Mononuclear cell (primary cell): ENCODE data around the gene SCFD2. TPM values are rescaled to one million over a fixed set of nuclear protein-coding genes. Genes with fewer than 3 reads are reported as not detected.
"Not testable (repeated sequence)": the region's sequence is repeated elsewhere in the genome, so short reads cannot be mapped to it uniquely, and the experiment has no call there.

Experiments
- H3K27me3 ChIP-seq: 2 replicates; pipeline ENCODE4 v1.6.0; 2011; ENCODE audit warnings: low read length, control low read depth; ENCODE audit not compliant: insufficient read depth
- H3K4me1 ChIP-seq: 2 replicates; pipeline ENCODE4 v1.5.1; 2011; ENCODE audit warnings: mild to moderate bottlenecking, low read length, control low read depth; ENCODE audit not compliant: insufficient read depth
- H3K4me3 ChIP-seq: 2 replicates; pipeline ENCODE4 v1.5.1; 2011; ENCODE audit warnings: mild to moderate bottlenecking, low read length, moderate library complexity
- H3K9me3 ChIP-seq: 2 replicates; pipeline ENCODE4 v1.5.1; 2011; ENCODE audit warnings: low read depth, mild to moderate bottlenecking, control low read depth, low read length
- total RNA-seq: library from RNA; depleted of rRNA; stranded (reverse); fragments of >200 nt; gene quantifications from one replicate; pipeline ENCODE4 v1.2.3, GENCODE V29; 2012

The SCFD2 gene
- total RNA-seq, 1 donor: 20.6 TPM

- no peaks in the 10 kb centered on the region for H3K27me3 ChIP-seq
- no peak overlapping the region for H3K4me3 ChIP-seq
- no peaks in the 10 kb centered on the region for H3K9me3 ChIP-seq
- H3K4me1 ChIP-seq: no peaks in the 10 kb centered on the region
Observed at GRCh38 chr4:53162969-53163368, 202.9 kb downstream of the SCFD2 start.

DNA sequence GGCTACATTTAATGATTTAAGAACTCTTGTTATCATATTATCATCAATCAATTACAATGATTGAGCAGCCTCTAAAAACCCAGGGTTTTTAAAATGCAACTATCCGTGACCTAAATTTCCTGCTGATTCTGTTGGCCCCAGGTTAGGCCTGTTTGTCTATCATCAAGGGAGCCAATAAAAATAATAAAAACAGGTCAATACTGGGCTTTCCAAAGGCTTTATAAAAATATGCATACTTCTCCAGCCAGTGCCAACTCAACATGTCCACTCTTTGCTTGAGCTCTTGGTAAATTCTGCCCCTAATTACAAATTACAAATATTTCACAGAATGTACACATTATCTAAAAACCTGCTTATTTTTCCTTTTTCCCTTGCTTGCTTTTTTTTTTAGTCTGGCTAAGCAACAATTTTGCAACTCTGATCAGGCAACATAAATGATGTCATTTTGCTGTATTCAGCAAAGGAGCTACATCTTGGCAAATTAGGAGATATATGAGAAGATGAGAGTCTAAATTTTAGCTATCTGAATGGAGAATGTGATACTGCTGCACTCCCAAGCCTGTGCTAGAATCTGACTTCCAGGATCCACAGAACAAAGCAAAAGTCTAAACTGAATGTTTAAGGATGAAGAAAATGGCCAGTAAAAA, 204.0 kb downstream of the SCFD2 start:
- Histone ChIP-seq H3K9me3 (no peaks in the 10 kb centered on the region), H3K4me3 (no peak overlapping the region), H3K27me3 (no peaks in the 10 kb centered on the region), H3K4me1 (no peaks in the 10 kb centered on the region)

GRCh38 chr4:53161051-53161786, 204.6 kb downstream of the SCFD2 start:
- Histone ChIP-seq H3K9me3 (no peaks in the 10 kb centered on the region), H3K4me1 (no peaks in the 10 kb centered on the region), H3K4me3 (no peak overlapping the region), H3K27me3 (no peaks in the 10 kb centered on the region)

GRCh38 chr4:53156896-53157295, 209.0 kb downstream of the SCFD2 start:
- Histone ChIP-seq H3K4me3 (no peak overlapping the region), H3K4me1 (no peaks in the 10 kb centered on the region), H3K27me3 (no peaks in the 10 kb centered on the region), H3K9me3 (no peaks in the 10 kb centered on the region)

DNA sequence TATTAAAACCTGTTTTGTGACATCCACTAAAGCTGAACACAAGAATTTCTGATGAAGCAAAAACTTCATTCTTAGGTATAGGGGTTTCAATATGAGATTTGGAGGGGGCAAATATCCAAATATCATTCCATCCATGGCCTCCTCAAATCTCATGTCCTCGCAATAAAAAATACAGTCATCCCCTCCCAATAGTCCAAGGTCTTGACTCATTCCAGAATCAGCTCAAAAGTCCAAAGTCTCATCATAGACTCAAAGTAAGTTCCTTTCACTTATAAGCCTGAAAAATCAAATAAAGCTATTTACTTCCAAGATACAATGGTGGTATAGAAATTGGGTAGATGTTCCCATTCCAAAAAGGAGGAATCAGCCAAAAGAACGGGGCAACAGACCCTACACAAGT, 213.4 kb downstream of the SCFD2 start:
- H3K9me3 ChIP-seq: no peaks in the 10 kb centered on the region
- H3K27me3 ChIP-seq: no peaks in the 10 kb centered on the region
- no peak overlapping the region for H3K4me3 ChIP-seq
- no peaks in the 10 kb centered on the region for H3K4me1 ChIP-seq

GRCh38 chr4:53151489-53151788, 214.4 kb downstream of the SCFD2 start:
- H3K4me1 ChIP-seq: no peaks in the 10 kb centered on the region
- no peak overlapping the region for H3K4me3 ChIP-seq
- H3K27me3 ChIP-seq: no peaks in the 10 kb centered on the region
- H3K9me3 ChIP-seq: no peaks in the 10 kb centered on the region

DNA sequence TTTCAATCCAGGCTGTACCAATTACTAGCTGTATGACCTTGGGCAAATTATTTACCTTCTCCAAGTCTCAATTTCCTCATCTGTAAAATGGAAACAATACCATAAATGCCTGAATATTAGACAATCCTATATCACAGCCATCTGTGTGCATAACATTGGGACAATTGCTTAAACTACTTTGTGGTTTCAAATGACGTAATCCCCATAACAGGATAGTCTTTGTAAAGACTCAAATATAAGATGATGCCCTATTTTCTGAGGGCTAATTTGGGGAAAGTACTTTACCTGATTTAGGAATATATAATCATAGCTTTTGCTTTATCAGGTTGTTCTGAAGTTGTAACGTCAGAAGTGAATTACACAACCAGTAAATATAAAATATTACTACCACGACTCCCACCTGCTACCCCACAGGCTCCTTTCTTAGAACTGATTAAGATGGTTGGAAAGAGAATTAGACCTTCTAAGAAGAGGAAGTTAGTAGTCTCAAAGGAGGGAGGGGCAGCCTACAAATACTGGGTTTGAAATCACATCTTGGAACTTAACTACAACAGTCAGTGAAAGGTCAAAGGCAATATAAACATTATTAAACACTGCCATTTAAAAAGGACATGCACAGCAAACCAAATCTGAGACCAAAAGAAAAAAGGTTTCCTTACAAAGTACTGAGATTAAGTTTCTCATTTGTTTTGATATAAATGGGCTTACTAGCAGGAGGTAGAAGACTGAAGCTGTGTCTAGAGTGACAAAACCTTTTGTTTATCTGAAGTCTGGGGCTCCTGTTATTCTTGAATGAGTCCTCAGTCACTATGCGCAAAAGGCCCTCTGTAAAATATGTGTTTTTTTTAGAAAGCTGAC, 215.0 kb downstream of the SCFD2 start:
- H3K4me1 ChIP-seq: no peaks in the 10 kb centered on the region
- H3K9me3 ChIP-seq: no peaks in the 10 kb centered on the region
- no peak overlapping the region for H3K4me3 ChIP-seq
- no peaks in the 10 kb centered on the region for H3K27me3 ChIP-seq

- Histone ChIP-seq H3K9me3 (no peaks in the 10 kb centered on the region), H3K27me3 (no peaks in the 10 kb centered on the region), H3K4me3 (no peak overlapping the region), H3K4me1 (no peaks in the 10 kb centered on the region)
Observed at GRCh38 chr4:53147711-53148110, 218.2 kb downstream of the SCFD2 start.

DNA sequence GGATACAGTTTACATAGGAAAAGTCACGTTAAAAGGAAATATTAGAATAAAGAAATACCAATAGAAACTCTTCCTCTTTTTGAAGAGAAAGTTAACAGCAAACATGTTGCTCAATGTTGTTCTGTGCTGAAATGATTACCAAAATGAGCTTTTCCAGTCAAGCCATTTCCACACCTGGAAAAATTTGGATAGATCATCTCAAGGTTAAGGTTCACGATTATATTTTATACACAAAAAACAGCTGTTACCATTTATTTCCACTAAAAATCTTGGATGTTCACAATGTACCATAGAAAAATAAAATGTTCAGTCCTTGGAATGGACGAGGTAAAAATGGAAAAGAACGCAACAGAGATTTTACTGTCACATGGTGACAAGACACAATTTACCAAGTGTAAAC, 218.7 kb downstream of the SCFD2 start:
- no peaks in the 10 kb centered on the region for H3K4me1 ChIP-seq
- no peaks in the 10 kb centered on the region for H3K27me3 ChIP-seq
- H3K4me3 ChIP-seq: no peak overlapping the region
- no peaks in the 10 kb centered on the region for H3K9me3 ChIP-seq

DNA sequence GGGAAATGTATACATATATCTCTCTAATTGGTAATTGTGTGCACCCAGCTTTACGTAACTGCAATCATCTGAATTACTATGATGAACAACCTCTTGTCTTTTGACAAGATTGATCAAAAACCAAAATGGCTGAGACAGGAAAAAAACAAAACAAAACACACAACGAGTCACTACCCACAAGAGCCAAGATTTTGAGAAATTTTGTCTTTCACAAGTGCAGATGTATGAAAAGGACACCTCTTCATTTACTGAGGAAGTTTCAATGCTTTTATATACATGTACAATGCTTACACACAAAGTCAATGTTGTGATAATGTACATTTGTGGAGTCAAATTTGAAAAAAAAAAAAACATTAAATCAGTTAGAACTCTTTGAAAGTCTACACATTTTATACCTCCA, 224.6 kb downstream of the SCFD2 start:
- Histone ChIP-seq H3K27me3 (no peaks in the 10 kb centered on the region), H3K4me1 (no peaks in the 10 kb centered on the region), H3K9me3 (no peaks in the 10 kb centered on the region), H3K4me3 (no peak overlapping the region)

- H3K9me3 ChIP-seq, H3K4me1 ChIP-seq, H3K4me3 ChIP-seq, H3K27me3 ChIP-seq: not testable (repeated sequence)
Observed at GRCh38 chr4:53139256-53139655, 226.6 kb downstream of the SCFD2 start.

DNA sequence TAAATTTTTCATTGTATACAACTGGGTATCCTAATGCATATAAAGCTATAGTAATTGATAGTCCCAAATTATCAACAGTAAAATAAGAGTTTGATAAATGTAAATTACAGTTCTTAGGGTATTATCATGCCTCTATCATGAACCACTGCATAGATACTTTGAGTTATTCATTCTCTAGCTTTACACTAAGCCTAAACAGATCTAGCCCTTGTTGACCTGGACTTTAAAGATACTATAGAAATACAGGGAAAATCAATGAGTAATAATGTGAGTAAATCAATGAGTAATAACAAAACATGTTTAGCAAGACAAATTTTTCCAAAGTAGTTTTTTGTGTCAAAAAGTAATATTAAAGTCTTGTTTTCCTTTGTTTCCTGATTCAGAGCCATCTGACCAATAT, 228.4 kb downstream of the SCFD2 start:
- no peaks in the 10 kb centered on the region for H3K4me1 ChIP-seq
- no peak overlapping the region for H3K4me3 ChIP-seq
- no peaks in the 10 kb centered on the region for H3K9me3 ChIP-seq
- H3K27me3 ChIP-seq: no peaks in the 10 kb centered on the region

- Histone ChIP-seq H3K9me3 (no peaks in the 10 kb centered on the region), H3K27me3 (no peaks in the 10 kb centered on the region), H3K4me1 (no peaks in the 10 kb centered on the region), H3K4me3 (no peak overlapping the region)
Observed at GRCh38 chr4:53136954-53137353, 228.9 kb downstream of the SCFD2 start.

- Histone ChIP-seq H3K4me1 (no peaks in the 10 kb centered on the region), H3K9me3 (no peaks in the 10 kb centered on the region)
Observed at GRCh38 chr4:53132132-53132891, 233.5 kb downstream of the SCFD2 start.

GRCh38 chr4:53131562-53131925, 234.3 kb downstream of the SCFD2 start:
- Histone ChIP-seq H3K4me1 (no peaks in the 10 kb centered on the region), H3K4me3 (no peak overlapping the region), H3K9me3 (no peaks in the 10 kb centered on the region), H3K27me3 (no peaks in the 10 kb centered on the region)

More at GRCh38 chr4:53132132-53132891, 233.5 kb downstream of the SCFD2 start:
- Histone ChIP-seq H3K4me3 (no peak overlapping the region), H3K27me3 (no peaks in the 10 kb centered on the region)
